ENCODE measurements around the gene DIAPH1. TPM values are rescaled to one million over a fixed set of nuclear protein-coding genes. Genes with fewer than 3 reads are reported as not detected.

The DIAPH1 gene
- total RNA-seq, 4 donors from 2014 or later: 55.4 to 150 (median 91.4) TPM

DNA sequence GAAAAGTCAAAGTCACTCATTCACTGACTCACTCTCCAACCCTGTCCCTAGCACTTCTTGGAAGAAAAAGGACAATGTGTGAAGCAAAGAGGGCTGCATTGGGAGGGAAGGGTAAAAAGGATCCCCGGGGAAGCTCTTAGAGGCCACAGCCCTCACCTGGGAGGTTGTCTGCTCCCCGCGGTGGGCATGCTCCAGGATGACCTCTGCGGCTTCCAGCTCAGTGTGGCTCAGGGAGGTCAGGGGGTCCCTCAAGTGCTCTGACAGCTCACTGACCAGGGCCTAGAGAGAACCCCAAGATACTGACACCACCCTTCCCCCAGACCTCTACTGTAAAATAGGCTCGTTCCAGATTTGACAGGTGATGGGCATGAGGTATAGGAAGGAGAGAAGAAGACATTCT lies 28.4 kb upstream of the DIAPH1 start:
- 93% methylated on average over 5 of the region's 5 CpGs; no CpG with 5 or more reads in 1 of the 2 donors for WGBS, 2 donors (ENCODE audit: low coverage in 1 of 2)
- no peaks in the 10 kb centered on the region for H3K9me3 ChIP-seq
- intact Hi-C loops (cut with DNase I; ENCODE audit: low total_unique reads) (no loop called here), in situ Hi-C loops (cut with MboI; ENCODE audit: low pct_ligation_motif_present in 1 of 4, low pct_unique_long_range_greater_than_20kb in 1 of 4, low sequenced_read_pairs in 3 of 4) (no loop called here)
- no peak for DNase-seq
- peaks cover 9 to 15% (median 11%) of the 10 kb centered on the region in 4 donors for H3K4me1 ChIP-seq
- no peak overlapping the region for H3K27ac ChIP-seq
- TF ChIP-seq CTCF (IDR thresholded peaks at IDR 0.05): no peak
- TF ChIP-seq EP300 (IDR thresholded peaks at IDR 0.05; ENCODE audit: low read depth): no peak
- TF ChIP-seq POLR2A (IDR thresholded peaks at IDR 0.05): no peak
- no peak for TF ChIP-seq POLR2AphosphoS5 (IDR thresholded peaks at IDR 0.05)
- H3K27me3 ChIP-seq: no peaks in the 10 kb centered on the region
- no peak overlapping the region for H3K4me3 ChIP-seq
- peaks cover 0 to 4% (median 0%) of the 10 kb centered on the region in 4 donors for H3K36me3 ChIP-seq

DNA sequence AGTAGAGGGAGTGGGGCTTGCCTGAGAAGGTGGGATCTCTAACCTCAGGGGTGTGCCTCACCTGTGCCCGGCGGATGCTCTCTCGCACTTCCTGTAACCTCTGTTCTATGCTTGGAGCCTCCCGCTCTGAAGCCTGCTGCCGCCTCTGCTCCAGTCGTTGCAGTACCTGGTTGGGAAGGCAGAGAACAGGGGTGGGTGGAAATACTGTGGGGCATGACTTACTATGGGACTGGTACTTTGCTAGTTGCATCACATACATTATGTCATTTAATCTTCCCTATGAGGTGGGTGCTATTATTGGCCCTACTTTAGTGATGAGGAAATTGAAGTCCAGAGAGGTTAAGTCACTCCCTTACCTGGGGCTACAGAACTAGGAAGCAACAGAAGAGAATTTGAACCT lies 27.2 kb upstream of the DIAPH1 start:
- Histone ChIP-seq H3K27ac (no peak overlapping the region), H3K9me3 (no peaks in the 10 kb centered on the region), H3K27me3 (no peaks in the 10 kb centered on the region), H3K4me1 (peaks cover 5 to 9% (median 7%) of the 10 kb centered on the region in 4 donors), H3K4me3 (no peak overlapping the region), H3K36me3 (peaks cover 0 to 4% (median 0%) of the 10 kb centered on the region in 4 donors)
- 94% methylated on average over 6 of the region's 6 CpGs; no CpG with 5 or more reads in 1 of the 2 donors for WGBS, 2 donors (ENCODE audit: low coverage in 1 of 2)
- intact Hi-C loops (cut with DNase I; ENCODE audit: low total_unique reads) (no loop called here), in situ Hi-C loops (cut with MboI; ENCODE audit: low pct_ligation_motif_present in 1 of 4, low pct_unique_long_range_greater_than_20kb in 1 of 4, low sequenced_read_pairs in 3 of 4) (no loop called here)
- DNase-seq: no peak
- TF ChIP-seq EP300 (IDR thresholded peaks at IDR 0.05; ENCODE audit: low read depth) (no peak), CTCF (IDR thresholded peaks at IDR 0.05) (no peak), POLR2AphosphoS5 (IDR thresholded peaks at IDR 0.05) (no peak), POLR2A (IDR thresholded peaks at IDR 0.05) (no peak)

DNA sequence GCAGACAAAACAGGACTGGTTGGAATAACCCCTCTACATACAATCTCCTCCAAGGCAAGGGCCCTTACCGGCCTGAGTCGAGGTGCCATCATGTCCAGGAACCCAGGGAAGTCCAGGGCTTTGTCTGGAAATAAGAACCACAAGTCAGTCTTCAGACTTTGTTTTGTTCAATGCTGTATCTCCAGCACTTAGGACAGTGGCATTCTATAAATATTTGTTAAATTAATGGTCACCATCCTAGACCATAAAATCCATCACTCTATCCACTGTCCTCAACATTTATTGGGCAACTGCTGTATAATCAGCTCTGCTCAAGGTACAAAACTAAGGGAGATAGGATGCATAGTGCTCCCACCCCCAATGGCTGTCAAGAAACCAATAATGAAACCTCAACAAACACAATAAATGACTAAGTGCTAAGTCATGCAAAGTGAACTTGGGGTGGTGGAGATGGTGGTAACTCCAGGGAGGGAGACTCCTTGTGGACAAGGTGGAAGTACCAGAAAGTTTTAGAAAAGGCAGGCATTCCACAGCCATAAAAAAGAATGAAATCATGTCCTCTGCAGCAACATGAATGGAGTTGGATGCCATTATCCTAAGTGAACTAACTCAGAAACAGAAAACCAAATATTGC lies 23.0 kb upstream of the DIAPH1 start:
- no peak overlapping the region for H3K27ac ChIP-seq
- H3K27me3 ChIP-seq: no peaks in the 10 kb centered on the region
- H3K9me3 ChIP-seq: no peaks in the 10 kb centered on the region
- TF ChIP-seq EP300 (IDR thresholded peaks at IDR 0.05; ENCODE audit: low read depth): no peak
- TF ChIP-seq CTCF (IDR thresholded peaks at IDR 0.05): no peak
- TF ChIP-seq POLR2A (IDR thresholded peaks at IDR 0.05): no peak
- TF ChIP-seq POLR2AphosphoS5 (IDR thresholded peaks at IDR 0.05): no peak
- DNase-seq: no peak
- H3K4me1 ChIP-seq: peaks cover 4 to 14% (median 11%) of the 10 kb centered on the region in 4 donors
- H3K4me3 ChIP-seq: no peak overlapping the region
- intact Hi-C loops (cut with DNase I; ENCODE audit: low total_unique reads) (no loop called here), in situ Hi-C loops (cut with MboI; ENCODE audit: low pct_ligation_motif_present in 1 of 4, low pct_unique_long_range_greater_than_20kb in 1 of 4, low sequenced_read_pairs in 3 of 4) (no loop called here)
- H3K36me3 ChIP-seq: peaks cover 0 to 4% (median 0%) of the 10 kb centered on the region in 4 donors
- WGBS, 2 donors (ENCODE audit: low coverage in 1 of 2): 88% methylated on average over 2 of the region's 2 CpGs; no CpG with 5 or more reads in 1 of the 2 donors

DNA sequence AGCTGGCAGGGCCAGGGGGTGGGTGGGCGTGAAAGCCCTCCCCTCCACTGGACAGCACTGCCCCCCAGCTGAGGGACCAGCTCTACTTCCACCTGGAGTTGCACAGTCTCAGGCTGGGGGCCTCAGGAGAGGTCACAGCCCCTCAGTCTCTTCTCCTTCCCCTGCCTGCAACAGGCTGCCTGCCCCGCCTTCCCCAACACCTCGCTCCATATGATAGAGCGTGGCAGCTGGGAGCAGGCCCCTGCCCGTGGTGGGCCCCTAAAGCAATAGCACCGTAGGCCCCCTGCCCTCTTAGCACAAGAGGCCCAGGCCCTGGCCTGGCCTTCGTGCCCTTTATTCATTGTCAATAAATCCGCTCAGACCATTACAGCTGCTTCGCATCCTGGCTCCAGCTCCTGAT lies 21.9 kb upstream of the DIAPH1 start:
- Histone ChIP-seq H3K4me1 (peaks cover 5 to 20% (median 15%) of the 10 kb centered on the region in 4 donors), H3K4me3 (no peak overlapping the region), H3K27me3 (no peaks in the 10 kb centered on the region), H3K9me3 (no peaks in the 10 kb centered on the region), H3K36me3 (peaks cover 0 to 4% (median 0%) of the 10 kb centered on the region in 4 donors), H3K27ac (no peak overlapping the region)
- intact Hi-C loops (cut with DNase I; ENCODE audit: low total_unique reads): no loop called here
- TF ChIP-seq CTCF (IDR thresholded peaks at IDR 0.05) (no peak), POLR2A (IDR thresholded peaks at IDR 0.05) (no peak), EP300 (IDR thresholded peaks at IDR 0.05; ENCODE audit: low read depth) (no peak)
- in situ Hi-C loops (cut with MboI; ENCODE audit: low pct_ligation_motif_present in 1 of 4, low pct_unique_long_range_greater_than_20kb in 1 of 4, low sequenced_read_pairs in 3 of 4): no loop called here
- DNase-seq: no peak
- 80 to 92% methylated on average over 1 to 9 of the region's 9 CpGs for WGBS, 2 donors (ENCODE audit: low coverage in 1 of 2)

Data from transverse colon (tissue), 4 donors.